GM18861 (cell line): ENCODE measurements around the gene GALNT2.

Experiments used
- ATAC-seq: cut with Tn5 transposase; IDR thresholded peaks from one replicate; pipeline ENCODE4 v1.9.1; 2021; ENCODE audit not compliant: unreplicated experiment

The GALNT2 gene

GRCh38 chr1:230066466-230067404 lies at the start of gene GALNT2:
TSS of gene GALNT2 (plus strand) at chr1:230067238. CDS start at chr1:230067281, 43 bp downstream.
- peak; percentile 86 for ATAC-seq

- no peak for ATAC-seq
Observed at GRCh38 chr1:230020451-230020850, 46.6 kb upstream of the GALNT2 start.

GRCh38 chr1:230022666-230023380 lies 44.2 kb upstream of the GALNT2 start:
- ATAC-seq, result no peak

GRCh38 chr1:230025686-230026085 lies 41.4 kb upstream of the GALNT2 start:
- ATAC-seq, result no peak

GRCh38 chr1:230026139-230026538 lies 40.9 kb upstream of the GALNT2 start:
- ATAC-seq, result no peak

GRCh38 chr1:230026572-230026971 lies 40.5 kb upstream of the GALNT2 start:
- ATAC-seq, result no peak

GRCh38 chr1:230028602-230029223 lies 38.3 kb upstream of the GALNT2 start:
- no peak for ATAC-seq

GRCh38 chr1:230029244-230029941 lies 37.6 kb upstream of the GALNT2 start:
- ATAC-seq, result no peak

- ATAC-seq, result no peak
Observed at GRCh38 chr1:230030122-230030821, 36.8 kb upstream of the GALNT2 start.

GRCh38 chr1:230031131-230031530 lies 35.9 kb upstream of the GALNT2 start:
- ATAC-seq, result no peak

- no peak for ATAC-seq
Observed at GRCh38 chr1:230032516-230033281, 34.3 kb upstream of the GALNT2 start.

- no peak for ATAC-seq
Observed at GRCh38 chr1:230037261-230037660, 29.8 kb upstream of the GALNT2 start.

- ATAC-seq, result no peak
Observed at GRCh38 chr1:230040440-230040839, 26.6 kb upstream of the GALNT2 start.

- ATAC-seq, result no peak
Observed at GRCh38 chr1:230043081-230043480, 24.0 kb upstream of the GALNT2 start.

- no peak for ATAC-seq
Observed at GRCh38 chr1:230044729-230045128, 22.3 kb upstream of the GALNT2 start.

GRCh38 chr1:230047114-230047865 lies 19.7 kb upstream of the GALNT2 start:
- no peak for ATAC-seq

- no peak for ATAC-seq
Observed at GRCh38 chr1:230048322-230048721, 18.7 kb upstream of the GALNT2 start.

- no peak for ATAC-seq
Observed at GRCh38 chr1:230048922-230049321, 18.1 kb upstream of the GALNT2 start.

GRCh38 chr1:230049731-230050130 lies 17.3 kb upstream of the GALNT2 start:
- no peak for ATAC-seq
